Liver (tissue), 3 donors: ENCODE data around the gene NOX3.

Experiments
- CTCF ChIP-seq: fragments of 150-350 bp; IDR thresholded peaks from 2 replicates; pipeline ENCODE4 v1.5.1; 2017; ENCODE audit warnings: improper control_type of control experiment, low read depth, low read length; ENCODE audit not compliant: missing input control
- EGR1 ChIP-seq, 2 donors: IDR thresholded peaks; 2 replicates each; pipeline ENCODE4 v1.6.1; 2016 to 2018; ENCODE audit warnings: antibody characterized with exemption in 2 of 2, low read depth in 2 of 2
- FOXA1 ChIP-seq: IDR thresholded peaks from 2 replicates; pipeline ENCODE4 v1.6.1; 2016; ENCODE audit warnings: antibody characterized with exemption
- GABPA ChIP-seq, 2 donors: IDR thresholded peaks in 1 of 2; conservative IDR thresholded peaks in 1 of 2; 2 replicates each; pipeline ENCODE4 v1.6.1; 2016; ENCODE audit warnings: antibody characterized with exemption in 2 of 2, mild to moderate bottlenecking in 1 of 2, moderate library complexity in 1 of 2
- RXRA ChIP-seq, 2 donors: IDR thresholded peaks; 2 replicates each; pipeline ENCODE4 v1.6.1; 2017 to 2018; ENCODE audit warnings: antibody characterized with exemption in 2 of 2, mild to moderate bottlenecking in 1 of 2
- SP1 ChIP-seq: IDR thresholded peaks from 2 replicates; pipeline ENCODE4 v1.6.1; 2018; ENCODE audit warnings: antibody characterized with exemption, mild to moderate bottlenecking
- YY1 ChIP-seq: IDR thresholded peaks from 2 replicates; pipeline ENCODE4 v1.6.1; 2016; ENCODE audit warnings: antibody characterized with exemption, mild to moderate bottlenecking
- TF ChIP-seq, protein P1 (sequence below): IDR thresholded peaks from 2 replicates; pipeline ENCODE4 v1.6.1; 2016; ENCODE audit warnings: antibody characterized with exemption
- donor health status: healthy.
- donor health status: healthy.

DNA sequence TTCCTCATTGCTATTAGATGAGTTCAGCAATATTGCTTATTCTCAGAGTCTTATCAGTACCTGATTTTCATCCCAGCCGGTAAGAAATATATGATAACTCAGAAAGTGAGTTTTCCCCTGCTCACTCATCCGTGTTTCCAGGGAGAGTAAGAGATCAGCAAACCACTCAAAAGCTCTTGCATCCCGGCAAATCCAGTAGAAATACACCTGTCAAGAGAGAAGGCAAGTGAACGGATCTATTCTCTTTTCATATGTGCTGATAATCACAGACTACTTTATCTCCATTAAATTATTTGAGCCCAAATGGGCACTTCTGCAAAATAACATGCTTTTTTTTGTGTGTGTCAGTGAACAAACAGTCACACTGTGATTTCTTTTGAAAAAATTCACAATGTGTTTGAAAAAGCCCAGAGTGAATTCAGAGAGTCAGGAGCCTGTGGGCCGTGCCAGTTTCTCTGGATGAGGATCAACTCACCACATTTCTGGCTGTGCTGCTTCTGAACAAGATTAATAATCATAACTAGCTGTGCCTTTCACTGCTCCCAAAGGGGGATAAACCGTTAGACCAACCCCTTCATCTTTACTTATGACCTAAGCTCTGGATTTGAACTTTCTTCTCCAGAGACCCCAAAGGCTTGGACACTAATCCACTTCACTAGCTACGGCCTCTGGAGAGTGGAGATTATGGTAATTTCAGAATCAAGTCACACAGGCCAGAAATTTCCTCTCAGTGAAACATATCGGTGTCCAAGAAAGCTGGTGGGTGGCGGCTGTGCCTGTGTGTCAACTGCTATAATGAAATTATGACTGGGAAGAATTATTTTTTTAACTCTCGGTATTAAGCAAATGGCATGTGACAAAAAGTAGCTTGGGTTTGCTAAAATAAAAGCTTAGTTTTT is 44.2 kb downstream of the NOX3 start:
- TF ChIP-seq EGR1 (IDR thresholded peaks at IDR 0.05; ENCODE audit: low read depth in 2 of 2) (no peak), SP1 (no peak), CTCF (no peak), GABPA (IDR thresholded peaks at IDR 0.05 in 1 of 2, conservative IDR thresholded peaks at IDR 0.05 in 1 of 2) (no peak), FOXA1 (no peak), RXRA (IDR thresholded peaks at IDR 0.05) (no peak), YY1 (no peak)
- TF ChIP-seq, protein P1, sequence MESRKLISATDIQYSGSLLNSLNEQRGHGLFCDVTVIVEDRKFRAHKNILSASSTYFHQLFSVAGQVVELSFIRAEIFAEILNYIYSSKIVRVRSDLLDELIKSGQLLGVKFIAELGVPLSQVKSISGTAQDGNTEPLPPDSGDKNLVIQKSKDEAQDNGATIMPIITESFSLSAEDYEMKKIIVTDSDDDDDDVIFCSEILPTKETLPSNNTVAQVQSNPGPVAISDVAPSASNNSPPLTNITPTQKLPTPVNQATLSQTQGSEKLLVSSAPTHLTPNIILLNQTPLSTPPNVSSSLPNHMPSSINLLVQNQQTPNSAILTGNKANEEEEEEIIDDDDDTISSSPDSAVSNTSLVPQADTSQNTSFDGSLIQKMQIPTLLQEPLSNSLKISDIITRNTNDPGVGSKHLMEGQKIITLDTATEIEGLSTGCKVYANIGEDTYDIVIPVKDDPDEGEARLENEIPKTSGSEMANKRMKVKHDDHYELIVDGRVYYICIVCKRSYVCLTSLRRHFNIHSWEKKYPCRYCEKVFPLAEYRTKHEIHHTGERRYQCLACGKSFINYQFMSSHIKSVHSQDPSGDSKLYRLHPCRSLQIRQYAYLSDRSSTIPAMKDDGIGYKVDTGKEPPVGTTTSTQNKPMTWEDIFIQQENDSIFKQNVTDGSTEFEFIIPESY: no peak
